ENCODE measurements around the gene RHOXF2B. TPM values are rescaled to one million over a fixed set of nuclear protein-coding genes. Genes with fewer than 3 reads are reported as not detected.
"Not testable (repeated sequence)": the region's sequence is repeated elsewhere in the genome, so short reads cannot be mapped to it uniquely, and the experiment has no call there.

Gene RHOXF2B
- total RNA-seq, 1 experiment from 2014 or later, result not detected

- H3K9me2 ChIP-seq (replicated peaks; ENCODE audit: low read length); H2AFZ ChIP-seq (ENCODE audit: low read length); POLR2A ChIA-PET (ENCODE audit: unreplicated experiment); H3K4me3 ChIP-seq (ENCODE audit: low read length); H3F3A ChIP-seq (ENCODE audit: low read length, unreplicated experiment); H3K79me2 ChIP-seq (ENCODE audit: low read length); H3K9me3 ChIP-seq (ENCODE audit: low read length); DNase-seq; CTCF ChIA-PET; H3K9ac ChIP-seq (ENCODE audit: low read length); H3K27me3 ChIP-seq (ENCODE audit: low read length); H3K27ac ChIP-seq (ENCODE audit: low read length); H3K4me1 ChIP-seq (ENCODE audit: insufficient read depth, low read length); H4K20me1 ChIP-seq (ENCODE audit: low read length); H3K4me2 ChIP-seq (ENCODE audit: low read length); H3K36me3 ChIP-seq (ENCODE audit: low read depth, low read length); ATAC-seq; intact Hi-C loops (cut with micrococcal nuclease); BruUV-seq (replicated peaks): not testable (repeated sequence)
Measured at GRCh38 chrX:120101057-120101456, 23.6 kb upstream of the RHOXF2B start.

GRCh38 chrX:120090208-120090607 is 12.7 kb upstream of the RHOXF2B start:
- CTCF ChIA-PET, result no interaction called here
- DNase-seq, result no peak
- H2AFZ ChIP-seq (ENCODE audit: low read length), result no peak overlapping the region

GRCh38 chrX:120087289-120088017 is 10.0 kb upstream of the RHOXF2B start:
- Histone ChIP-seq H3K79me2 (ENCODE audit: low read length) (no peaks in the 10 kb centered on the region), H3K9ac (ENCODE audit: low read length) (no peak overlapping the region), H3K9me3 (ENCODE audit: low read length) (no peaks in the 10 kb centered on the region), H4K20me1 (ENCODE audit: low read length) (no peaks in the 10 kb centered on the region), H3F3A (ENCODE audit: low read length, unreplicated experiment) (no peaks in the 10 kb centered on the region), H3K4me3 (ENCODE audit: low read length) (peak overlapping the region; percentile 49; the same call in 1 of the 2 replicates), H2AFZ (ENCODE audit: low read length) (peak overlapping the region; percentile 33; the same call in 1 of the 2 replicates), H3K27ac (ENCODE audit: low read length) (no peak overlapping the region), H3K36me3 (ENCODE audit: low read depth, low read length) (no peaks in the 10 kb centered on the region), H3K9me2 (replicated peaks; ENCODE audit: low read length) (no peaks in the 10 kb centered on the region), H3K27me3 (ENCODE audit: low read length) (no peaks in the 10 kb centered on the region), H3K4me1 (ENCODE audit: insufficient read depth, low read length) (no peaks in the 10 kb centered on the region), H3K4me2 (ENCODE audit: low read length) (peak overlapping the region; percentile 69)
- DNase-seq, result no peak
- ATAC-seq, result no peak
- POLR2A ChIA-PET (ENCODE audit: unreplicated experiment), result no interaction called here
- CTCF ChIA-PET, result no interaction called here
- TF ChIP-seq EZH2phosphoT487 (IDR thresholded peaks at IDR 0.05; ENCODE audit: borderline replicate concordance, low read length) (no peak), CTCF (conservative IDR thresholded peaks at IDR 0.05; ENCODE audit: low read depth, low read length) (no peak), EZH2 (IDR thresholded peaks at IDR 0.05; ENCODE audit: low read length, unreplicated experiment) (no peak)
- intact Hi-C loops (cut with micrococcal nuclease), result no loop called here
- BruUV-seq (replicated peaks), result no TSS peak

More at GRCh38 chrX:120090208-120090607, 12.7 kb upstream of the RHOXF2B start:
- H3K79me2 ChIP-seq (ENCODE audit: low read length), result no peaks in the 10 kb centered on the region
- H3K4me1 ChIP-seq (ENCODE audit: insufficient read depth, low read length), result no peaks in the 10 kb centered on the region
- no peak overlapping the region for H3K27ac ChIP-seq (ENCODE audit: low read length)
- POLR2A ChIA-PET (ENCODE audit: unreplicated experiment), result no interaction called here
- no peak for ATAC-seq
- H3K9ac ChIP-seq (ENCODE audit: low read length), result no peak overlapping the region
- no peaks in the 10 kb centered on the region for H3K36me3 ChIP-seq (ENCODE audit: low read depth, low read length)
- no peaks in the 10 kb centered on the region for H3K27me3 ChIP-seq (ENCODE audit: low read length)
- H3K9me2 ChIP-seq (replicated peaks; ENCODE audit: low read length), result no peaks in the 10 kb centered on the region
- intact Hi-C loops (cut with micrococcal nuclease), result no loop called here
- TF ChIP-seq CTCF (conservative IDR thresholded peaks at IDR 0.05; ENCODE audit: low read depth, low read length) (peak; percentile 24; the same call in 1 of the 2 replicates), EZH2phosphoT487 (IDR thresholded peaks at IDR 0.05; ENCODE audit: borderline replicate concordance, low read length) (no peak)
- H3K4me2 ChIP-seq (ENCODE audit: low read length), result no peak overlapping the region
- BruUV-seq (replicated peaks), result no TSS peak
- H4K20me1 ChIP-seq (ENCODE audit: low read length), result no peaks in the 10 kb centered on the region
- H3K4me3 ChIP-seq (ENCODE audit: low read length), result no peak overlapping the region
- no peaks in the 10 kb centered on the region for H3K9me3 ChIP-seq (ENCODE audit: low read length)
- no peaks in the 10 kb centered on the region for H3F3A ChIP-seq (ENCODE audit: low read length, unreplicated experiment)

GRCh38 chrX:120085553-120086185 is 8.2 kb upstream of the RHOXF2B start:
- H3K27ac ChIP-seq (ENCODE audit: low read length); BruUV-seq (replicated peaks); H3K36me3 ChIP-seq (ENCODE audit: low read depth, low read length); H2AFZ ChIP-seq (ENCODE audit: low read length); DNase-seq; H3K9ac ChIP-seq (ENCODE audit: low read length); H3K4me3 ChIP-seq (ENCODE audit: low read length); intact Hi-C loops (cut with micrococcal nuclease); H4K20me1 ChIP-seq (ENCODE audit: low read length); CTCF ChIA-PET; POLR2A ChIA-PET (ENCODE audit: unreplicated experiment); H3K9me2 ChIP-seq (replicated peaks; ENCODE audit: low read length); H3K79me2 ChIP-seq (ENCODE audit: low read length); H3K27me3 ChIP-seq (ENCODE audit: low read length); H3K9me3 ChIP-seq (ENCODE audit: low read length); H3K4me2 ChIP-seq (ENCODE audit: low read length); H3K4me1 ChIP-seq (ENCODE audit: insufficient read depth, low read length); H3F3A ChIP-seq (ENCODE audit: low read length, unreplicated experiment): not testable (repeated sequence)
- ATAC-seq, result peak; percentile 67

- not testable (repeated sequence) for H3K4me2 ChIP-seq (ENCODE audit: low read length); H3K9me3 ChIP-seq (ENCODE audit: low read length)
Measured at GRCh38 chrX:120066169-120066568, 11.3 kb downstream of the RHOXF2B start.

More at GRCh38 chrX:120066169-120066568, 11.3 kb downstream of the RHOXF2B start:
- DNase-seq; H3K27me3 ChIP-seq (ENCODE audit: low read length); H3K9me2 ChIP-seq (replicated peaks; ENCODE audit: low read length); ATAC-seq; H3K36me3 ChIP-seq (ENCODE audit: low read depth, low read length); H3K9ac ChIP-seq (ENCODE audit: low read length); H3K4me3 ChIP-seq (ENCODE audit: low read length); H3K27ac ChIP-seq (ENCODE audit: low read length); H3F3A ChIP-seq (ENCODE audit: low read length, unreplicated experiment); BruUV-seq (replicated peaks); H3K4me1 ChIP-seq (ENCODE audit: insufficient read depth, low read length); H2AFZ ChIP-seq (ENCODE audit: low read length); intact Hi-C loops (cut with micrococcal nuclease); CTCF ChIA-PET; H4K20me1 ChIP-seq (ENCODE audit: low read length); H3K79me2 ChIP-seq (ENCODE audit: low read length); POLR2A ChIA-PET (ENCODE audit: unreplicated experiment): not testable (repeated sequence)
